ENCODE measurements around the gene TMEM120B.

The TMEM120B gene

DNA sequence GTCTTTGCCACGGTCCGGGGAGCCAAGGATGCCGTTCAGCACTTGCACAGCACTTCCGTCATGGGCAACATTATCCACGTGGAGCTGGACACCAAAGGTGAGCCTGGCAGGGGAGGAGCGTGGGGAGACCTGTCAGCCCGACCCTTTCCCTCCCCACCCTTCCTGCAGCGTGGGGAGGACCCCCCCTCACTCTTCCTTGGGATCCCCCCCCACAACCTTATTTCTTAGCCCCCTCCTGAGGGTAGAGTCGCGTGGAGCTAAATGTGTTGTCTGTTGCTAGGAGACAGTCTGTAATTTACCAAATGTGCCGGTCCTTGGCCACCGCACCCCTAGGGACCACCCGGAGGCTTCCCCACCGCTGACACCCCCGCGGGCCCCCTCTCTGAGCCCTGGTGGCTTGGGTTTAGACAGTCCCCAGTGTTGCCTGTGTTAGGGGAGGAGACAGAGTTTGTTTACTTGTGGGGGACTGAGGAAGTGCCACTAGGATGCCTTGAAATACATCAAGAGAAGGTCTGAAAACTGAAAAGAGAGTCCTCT is 93.5 kb downstream of the TMEM120B start:
- DNase-seq: no peak

DNA sequence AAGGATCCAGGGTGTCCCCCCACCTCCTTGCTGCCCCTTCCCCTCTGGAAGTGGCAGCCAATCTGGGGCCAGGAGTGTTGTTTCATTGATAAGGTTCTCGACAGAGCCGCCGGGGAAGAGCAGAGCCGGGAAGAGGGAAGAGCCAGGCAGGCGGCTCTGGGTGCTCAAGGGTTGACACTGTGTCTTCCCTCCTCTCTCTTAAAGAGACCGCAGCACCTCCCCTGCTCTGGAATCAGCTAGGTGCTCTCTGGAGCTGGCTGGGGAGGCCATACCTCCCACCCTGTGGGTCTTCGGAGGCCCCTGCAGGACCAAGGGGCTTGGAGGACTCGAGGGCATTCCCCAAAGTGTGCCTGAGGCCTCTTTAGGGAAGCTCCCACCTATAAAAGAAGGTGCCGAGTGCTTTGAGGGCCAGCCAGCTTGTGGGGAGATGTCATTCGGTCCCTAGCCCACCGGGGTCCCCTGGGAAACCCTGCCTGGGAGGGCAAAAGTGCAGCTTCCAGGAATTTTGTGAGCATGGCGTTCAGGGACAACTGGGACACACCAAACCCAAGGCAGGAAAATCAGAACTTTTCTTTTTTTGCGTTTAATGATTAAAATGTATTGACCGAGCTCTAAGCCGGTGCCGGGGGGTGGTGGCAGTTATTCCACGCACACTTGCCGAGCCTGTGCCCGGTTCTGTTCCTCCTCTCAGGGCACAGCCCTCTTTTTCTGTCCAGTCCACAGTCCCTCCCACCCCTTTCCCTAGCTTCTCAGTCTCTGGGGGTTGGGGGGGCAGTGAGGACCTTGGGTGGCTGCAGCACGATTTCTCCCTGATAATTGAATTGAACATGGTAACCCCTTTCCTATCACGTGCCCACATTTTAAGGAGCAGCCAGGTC is 94.2 kb downstream of the TMEM120B start:
- no peak for DNase-seq

- no peak for DNase-seq
These were observed 95.2 kb downstream of the TMEM120B start for GRCh38 chr12:121807642-121808347.

- DNase-seq: no peak
These were observed 96.1 kb downstream of the TMEM120B start for GRCh38 chr12:121808623-121809022.

DNA sequence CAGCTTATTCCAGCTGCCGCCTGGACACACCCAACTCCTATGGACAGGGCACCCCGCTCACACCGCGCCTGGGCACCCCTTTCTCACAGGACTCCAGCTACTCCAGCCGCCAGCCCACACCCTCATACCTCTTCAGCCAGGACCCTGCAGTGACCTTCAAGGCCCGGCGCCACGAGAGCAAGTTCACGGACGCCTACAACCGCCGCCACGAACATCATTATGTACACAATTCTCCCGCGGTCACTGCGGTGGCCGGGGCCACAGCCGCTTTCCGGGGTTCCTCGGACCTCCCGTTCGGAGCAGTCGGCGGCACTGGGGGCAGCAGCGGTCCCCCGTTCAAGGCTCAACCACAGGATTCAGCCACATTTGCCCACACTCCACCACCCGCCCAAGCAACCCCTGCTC is 97.2 kb downstream of the TMEM120B start:
- DNase-seq: no peak

DNA sequence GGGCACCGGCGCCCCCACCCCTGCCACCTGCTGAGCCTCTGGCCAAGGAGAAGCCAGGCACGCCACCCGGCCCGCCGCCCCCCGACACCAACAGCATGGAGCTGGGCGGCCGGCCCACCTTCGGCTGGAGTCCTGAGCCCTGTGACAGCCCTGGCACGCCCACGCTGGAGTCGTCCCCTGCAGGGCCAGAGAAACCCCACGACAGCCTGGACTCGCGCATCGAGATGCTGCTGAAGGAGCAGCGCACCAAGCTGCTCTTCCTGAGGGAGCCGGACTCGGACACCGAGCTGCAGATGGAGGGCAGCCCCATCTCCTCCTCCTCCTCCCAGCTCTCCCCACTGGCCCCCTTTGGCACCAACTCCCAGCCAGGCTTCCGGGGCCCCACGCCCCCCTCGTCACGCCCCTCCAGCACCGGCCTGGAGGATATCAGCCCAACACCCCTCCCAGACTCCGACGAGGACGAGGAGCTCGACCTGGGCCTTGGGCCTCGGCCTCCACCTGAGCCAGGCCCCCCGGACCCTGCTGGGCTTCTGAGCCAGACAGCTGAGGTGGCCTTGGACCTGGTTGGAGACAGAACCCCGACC is 97.8 kb downstream of the TMEM120B start:
- no peak for DNase-seq

DNA sequence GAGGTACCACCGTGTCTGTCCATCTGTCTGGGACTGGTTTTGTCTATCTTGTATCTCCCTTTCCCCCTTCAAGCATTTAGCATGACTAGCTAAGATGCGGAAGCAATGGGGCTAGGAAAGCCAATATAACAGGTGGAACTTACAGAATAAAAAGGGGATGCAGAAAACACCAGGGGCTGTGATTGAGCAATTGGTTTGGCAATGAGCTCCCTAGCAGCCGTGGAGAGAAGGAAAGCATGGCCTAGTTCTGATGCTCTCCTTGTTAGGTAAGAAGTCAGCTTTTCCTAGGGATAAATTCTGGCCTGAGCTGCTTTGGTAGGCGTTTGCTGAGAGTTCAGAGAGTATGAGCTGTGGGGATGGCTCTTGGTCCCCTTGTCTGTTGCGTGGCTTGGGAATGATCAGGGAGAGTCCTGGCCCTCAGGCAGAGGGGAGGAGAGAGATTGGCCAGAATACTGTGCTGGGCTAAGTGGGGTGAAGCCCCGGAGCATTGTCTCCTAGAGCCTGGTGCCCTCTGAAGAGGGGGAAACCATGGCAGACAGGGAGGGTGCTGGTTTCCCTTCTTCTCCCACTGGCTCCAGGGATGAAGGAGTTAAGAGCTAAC is 98.4 kb downstream of the TMEM120B start:
- DNase-seq: no peak

DNA sequence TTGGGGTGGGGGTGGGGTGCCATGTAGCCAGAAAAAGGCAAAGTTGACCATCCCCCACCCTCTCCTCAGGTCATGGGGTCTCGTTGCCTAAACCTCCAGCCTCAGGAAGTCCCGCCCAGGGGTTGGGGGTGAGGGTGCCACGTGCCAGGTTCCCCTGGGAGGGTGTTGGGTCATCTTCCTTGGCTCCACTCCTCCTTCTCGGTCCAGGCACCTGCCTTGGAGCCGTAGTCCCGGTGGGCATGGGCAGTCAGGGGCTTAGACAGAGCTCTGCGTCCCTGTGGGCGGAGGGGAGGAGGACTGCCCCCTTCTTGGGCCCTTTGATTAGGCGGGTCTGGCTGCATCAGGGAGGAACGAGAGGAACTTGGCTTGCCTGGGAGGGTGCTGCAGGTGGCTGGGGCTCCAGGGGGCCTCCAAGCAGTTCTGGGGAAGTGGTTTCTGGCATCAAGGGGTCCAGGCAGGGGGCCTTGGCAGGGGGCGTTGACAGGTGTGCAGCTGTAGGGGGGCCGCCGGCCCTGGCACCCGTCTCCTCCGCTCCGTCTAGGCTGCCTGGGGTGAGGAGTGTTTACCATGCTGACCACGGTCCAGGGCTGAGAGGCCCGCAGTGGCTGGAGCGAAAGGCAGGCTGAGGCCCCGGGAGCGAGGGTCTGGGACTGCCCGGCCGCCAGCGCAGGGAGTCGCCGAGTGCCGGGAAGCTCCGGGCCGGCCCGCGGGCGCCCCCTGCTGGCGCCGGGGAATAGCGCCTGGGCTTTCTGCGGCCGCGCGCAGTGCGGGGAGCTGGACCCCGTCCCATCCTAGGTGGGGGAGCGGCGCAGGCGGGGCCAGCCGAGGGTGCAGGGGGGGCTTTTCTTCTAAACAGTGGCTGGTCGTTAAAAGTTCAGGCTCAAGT is 99.1 kb downstream of the TMEM120B start:
- peak; percentile 60 for DNase-seq

GRCh38 chr12:121812320-121812871 is 99.8 kb downstream of the TMEM120B start:
- no peak for DNase-seq

GRCh38 chr12:121812921-121813896 is 100.7 kb downstream of the TMEM120B start:
- DNase-seq: no peak

DNA sequence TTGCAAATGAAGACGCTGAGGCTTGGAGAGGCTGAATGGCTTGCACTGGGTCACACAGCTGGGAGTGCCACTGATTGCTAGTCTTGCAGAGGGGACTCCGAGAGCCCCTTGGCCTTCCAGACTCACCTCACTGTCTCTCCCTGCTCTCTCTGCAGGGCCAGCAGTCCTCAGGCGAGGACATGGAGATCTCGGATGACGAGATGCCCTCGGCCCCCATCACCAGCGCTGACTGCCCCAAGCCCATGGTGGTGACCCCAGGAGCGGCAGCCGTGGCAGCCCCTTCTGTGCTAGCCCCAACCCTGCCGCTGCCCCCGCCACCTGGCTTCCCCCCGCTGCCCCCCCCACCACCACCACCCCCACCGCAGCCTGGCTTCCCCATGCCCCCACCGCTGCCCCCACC is 101.4 kb downstream of the TMEM120B start:
- DNase-seq: no peak

GRCh38 chr12:121814429-121815119 is 102.0 kb downstream of the TMEM120B start:
- DNase-seq: no peak

DNA sequence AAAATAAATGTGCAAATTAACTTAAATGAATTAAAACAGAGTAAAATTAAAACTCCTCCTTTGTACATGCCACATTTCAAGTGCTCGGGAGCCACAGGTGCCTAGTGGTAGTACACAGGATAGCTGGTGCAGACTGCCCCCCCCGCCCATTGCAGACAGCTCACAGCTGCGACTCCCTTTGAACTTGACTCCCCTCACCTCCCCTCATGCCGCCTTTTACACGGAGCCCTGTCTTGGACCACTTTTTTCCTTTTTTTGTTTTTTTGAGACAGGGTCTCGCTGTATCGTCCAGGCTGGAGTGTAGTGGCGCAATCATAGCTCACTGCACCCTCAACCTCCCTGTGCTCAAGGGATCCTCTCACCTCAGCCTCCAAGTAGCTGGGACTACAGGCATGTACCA is 102.7 kb downstream of the TMEM120B start:
- no peak for DNase-seq

DNA sequence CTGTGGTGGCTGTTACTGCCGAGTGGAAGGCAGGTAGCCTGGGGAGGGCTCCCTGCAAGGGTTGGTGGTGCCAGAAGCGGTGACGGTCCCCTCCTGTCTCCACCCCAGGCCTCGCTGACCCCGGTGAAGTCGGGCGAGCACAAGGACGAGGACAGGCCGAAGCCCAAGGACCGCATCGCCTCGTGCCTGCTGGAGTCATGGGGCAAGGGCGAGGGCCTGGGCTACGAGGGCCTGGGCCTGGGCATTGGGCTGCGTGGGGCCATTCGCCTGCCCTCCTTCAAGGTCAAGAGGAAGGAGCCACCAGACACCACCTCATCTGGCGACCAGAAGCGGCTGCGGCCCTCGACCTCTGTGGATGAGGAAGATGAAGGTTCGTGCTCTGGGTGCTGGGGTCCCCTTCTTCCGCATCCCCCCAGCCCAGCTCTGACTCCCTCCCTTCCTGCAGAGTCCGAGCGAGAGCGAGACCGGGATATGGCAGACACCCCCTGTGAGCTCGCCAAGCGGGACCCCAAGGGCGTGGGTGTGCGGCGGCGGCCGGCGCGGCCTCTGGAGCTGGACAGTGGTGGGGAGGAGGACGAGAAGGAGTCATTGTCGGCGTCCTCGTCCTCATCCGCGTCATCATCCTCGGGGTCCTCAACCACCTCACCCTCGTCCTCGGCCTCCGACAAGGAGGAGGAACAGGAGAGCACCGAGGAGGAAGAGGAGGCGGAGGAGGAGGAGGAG is 104.5 kb downstream of the TMEM120B start:
- no peak for DNase-seq

GRCh38 chr12:121817648-121818043 is 105.1 kb downstream of the TMEM120B start:
- DNase-seq: no peak

DNA sequence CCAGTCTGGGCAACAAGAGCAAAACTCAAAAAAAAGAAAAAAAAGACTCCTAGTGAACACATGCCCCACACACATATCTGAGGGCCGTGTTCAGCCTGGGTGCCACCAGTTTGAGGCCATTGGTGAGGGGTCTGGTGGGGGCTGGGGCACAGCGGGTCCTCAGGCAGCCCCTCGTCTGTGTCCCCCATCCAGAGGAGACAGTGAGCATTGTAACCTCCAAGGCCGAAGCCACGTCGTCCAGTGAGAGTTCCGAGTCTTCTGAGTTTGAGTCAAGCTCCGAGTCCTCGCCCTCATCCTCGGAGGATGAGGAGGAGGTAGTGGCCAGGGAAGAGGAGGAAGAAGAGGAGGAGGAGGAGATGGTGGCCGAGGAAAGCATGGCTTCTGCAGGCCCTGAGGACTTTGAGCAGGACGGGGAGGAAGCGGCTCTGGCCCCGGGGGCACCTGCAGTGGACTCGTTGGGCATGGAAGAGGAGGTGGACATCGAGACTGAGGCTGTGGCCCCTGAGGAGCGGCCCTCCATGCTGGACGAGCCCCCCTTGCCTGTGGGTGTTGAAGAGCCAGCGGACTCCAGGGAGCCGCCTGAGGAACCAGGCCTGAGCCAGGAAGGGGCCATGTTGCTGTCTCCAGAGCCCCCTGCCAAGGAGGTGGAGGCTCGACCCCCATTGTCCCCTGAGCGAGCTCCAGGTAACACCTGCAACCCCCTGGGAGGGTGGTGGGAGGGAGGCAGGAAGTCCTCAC is 106.8 kb downstream of the TMEM120B start:
- no peak for DNase-seq

GRCh38 chr12:121820056-121820455 is 107.5 kb downstream of the TMEM120B start:
- no peak for DNase-seq

GRCh38 chr12:121822393-121823100 is 110.0 kb downstream of the TMEM120B start:
- no peak for DNase-seq
